ENCODE results near the gene PRDX2. TPM values are rescaled to one million over a fixed set of nuclear protein-coding genes. Genes with fewer than 3 reads are reported as not detected.

PRDX2 gene
- total RNA-seq, 4 donors from 2014 or later, result 266 to 459 (median 327) TPM

DNA sequence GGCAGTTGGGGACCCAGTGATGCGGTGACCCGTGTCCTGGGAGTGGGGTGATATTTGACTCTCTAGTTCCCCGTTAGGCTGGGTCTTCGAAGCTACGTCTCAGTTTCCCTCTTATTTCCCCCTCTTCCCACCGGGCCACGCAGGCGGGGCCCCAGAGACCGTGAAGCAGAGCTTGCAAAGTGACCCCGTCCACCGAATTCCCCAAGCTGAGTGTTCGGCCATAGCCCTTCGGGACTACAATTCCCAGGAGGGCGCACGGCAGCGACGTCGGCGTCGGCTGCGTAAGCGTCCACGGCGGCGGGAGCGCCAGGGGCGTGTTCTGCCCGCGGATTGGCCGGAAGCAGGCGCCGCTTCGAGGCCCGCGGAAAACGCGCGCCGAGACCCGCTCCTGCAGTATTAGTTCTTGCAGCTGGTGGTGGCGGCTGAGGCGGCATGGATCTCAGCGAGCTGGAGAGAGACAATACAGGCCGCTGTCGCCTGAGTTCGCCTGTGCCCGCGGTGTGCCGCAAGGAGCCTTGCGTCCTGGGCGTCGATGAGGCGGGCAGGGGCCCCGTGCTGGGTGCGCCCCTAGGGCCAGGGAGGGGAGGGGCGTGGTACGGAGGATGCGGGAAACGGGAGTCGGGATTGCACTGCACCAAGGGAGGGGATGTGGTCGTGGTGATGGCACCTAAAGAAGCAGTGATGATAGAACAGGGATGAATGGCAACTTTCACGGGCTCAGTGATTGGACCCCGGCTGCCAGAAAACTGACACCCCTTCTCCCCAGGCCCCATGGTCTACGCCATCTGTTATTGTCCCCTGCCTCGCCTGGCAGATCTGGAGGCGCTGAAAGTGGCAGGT is 4.9 kb upstream of the PRDX2 start, which contains the start of gene RNASEH2A:
Gene RNASEH2A (plus strand): TSS at position 343 of the 840 bp plus-strand sequence. CDS start 90 bp downstream, at position 433.
- peak; percentile 85 to 97 for DNase-seq (ENCODE audit: low spot score in 2 of 2)
- 4% methylated on average over 55 to 64 of the region's 66 CpGs for WGBS, 2 donors
- H3K4me3 ChIP-seq (ENCODE audit: low read depth, poor library complexity, severe bottlenecking), result peak within 1 kb of the TSS; percentile 45
- intact Hi-C loops (cut with DNase I; ENCODE audit: low total_unique reads), result no loop called here
- TF ChIP-seq POLR2A (IDR thresholded peaks at IDR 0.05), result no peak
- TF ChIP-seq, protein P1, sequence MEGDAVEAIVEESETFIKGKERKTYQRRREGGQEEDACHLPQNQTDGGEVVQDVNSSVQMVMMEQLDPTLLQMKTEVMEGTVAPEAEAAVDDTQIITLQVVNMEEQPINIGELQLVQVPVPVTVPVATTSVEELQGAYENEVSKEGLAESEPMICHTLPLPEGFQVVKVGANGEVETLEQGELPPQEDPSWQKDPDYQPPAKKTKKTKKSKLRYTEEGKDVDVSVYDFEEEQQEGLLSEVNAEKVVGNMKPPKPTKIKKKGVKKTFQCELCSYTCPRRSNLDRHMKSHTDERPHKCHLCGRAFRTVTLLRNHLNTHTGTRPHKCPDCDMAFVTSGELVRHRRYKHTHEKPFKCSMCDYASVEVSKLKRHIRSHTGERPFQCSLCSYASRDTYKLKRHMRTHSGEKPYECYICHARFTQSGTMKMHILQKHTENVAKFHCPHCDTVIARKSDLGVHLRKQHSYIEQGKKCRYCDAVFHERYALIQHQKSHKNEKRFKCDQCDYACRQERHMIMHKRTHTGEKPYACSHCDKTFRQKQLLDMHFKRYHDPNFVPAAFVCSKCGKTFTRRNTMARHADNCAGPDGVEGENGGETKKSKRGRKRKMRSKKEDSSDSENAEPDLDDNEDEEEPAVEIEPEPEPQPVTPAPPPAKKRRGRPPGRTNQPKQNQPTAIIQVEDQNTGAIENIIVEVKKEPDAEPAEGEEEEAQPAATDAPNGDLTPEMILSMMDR (IDR thresholded peaks at IDR 0.05), result no peak

DNA sequence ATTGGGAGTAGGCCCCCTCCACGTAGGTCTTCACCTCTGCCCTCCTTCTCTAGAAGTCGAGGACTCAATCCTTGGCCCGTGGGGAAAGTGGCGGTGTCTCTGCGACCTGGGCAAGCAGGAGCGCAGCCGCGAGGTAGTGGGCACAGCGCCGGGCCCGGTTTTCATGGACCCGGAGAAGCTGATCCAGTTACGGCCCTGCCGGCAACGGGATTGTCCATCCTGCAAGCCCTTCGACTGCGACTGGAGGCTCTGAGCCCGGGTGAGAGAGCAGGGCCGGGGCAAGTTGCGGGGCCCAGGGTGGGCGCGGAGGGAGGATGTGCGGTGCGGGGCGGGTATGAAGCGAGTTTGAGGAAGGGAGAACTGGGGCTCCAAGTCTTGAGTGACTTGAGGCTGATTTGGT is 2.5 kb upstream of the PRDX2 start:
- WGBS, 2 donors, result 94% methylated on average over 26 of the region's 26 CpGs
- no peak for DNase-seq (ENCODE audit: low spot score in 2 of 2)
- H3K4me3 ChIP-seq (ENCODE audit: low read depth, poor library complexity, severe bottlenecking), result no peak overlapping the region
- TF ChIP-seq, protein P1 (IDR thresholded peaks at IDR 0.05), result no peak
- no peak for TF ChIP-seq POLR2A (IDR thresholded peaks at IDR 0.05)
- intact Hi-C loops (cut with DNase I; ENCODE audit: low total_unique reads), result loop anchor here (5.0 kb wide), 1 partner anchor 37 kb away; no protein-coding TSS in a partner anchor

DNA sequence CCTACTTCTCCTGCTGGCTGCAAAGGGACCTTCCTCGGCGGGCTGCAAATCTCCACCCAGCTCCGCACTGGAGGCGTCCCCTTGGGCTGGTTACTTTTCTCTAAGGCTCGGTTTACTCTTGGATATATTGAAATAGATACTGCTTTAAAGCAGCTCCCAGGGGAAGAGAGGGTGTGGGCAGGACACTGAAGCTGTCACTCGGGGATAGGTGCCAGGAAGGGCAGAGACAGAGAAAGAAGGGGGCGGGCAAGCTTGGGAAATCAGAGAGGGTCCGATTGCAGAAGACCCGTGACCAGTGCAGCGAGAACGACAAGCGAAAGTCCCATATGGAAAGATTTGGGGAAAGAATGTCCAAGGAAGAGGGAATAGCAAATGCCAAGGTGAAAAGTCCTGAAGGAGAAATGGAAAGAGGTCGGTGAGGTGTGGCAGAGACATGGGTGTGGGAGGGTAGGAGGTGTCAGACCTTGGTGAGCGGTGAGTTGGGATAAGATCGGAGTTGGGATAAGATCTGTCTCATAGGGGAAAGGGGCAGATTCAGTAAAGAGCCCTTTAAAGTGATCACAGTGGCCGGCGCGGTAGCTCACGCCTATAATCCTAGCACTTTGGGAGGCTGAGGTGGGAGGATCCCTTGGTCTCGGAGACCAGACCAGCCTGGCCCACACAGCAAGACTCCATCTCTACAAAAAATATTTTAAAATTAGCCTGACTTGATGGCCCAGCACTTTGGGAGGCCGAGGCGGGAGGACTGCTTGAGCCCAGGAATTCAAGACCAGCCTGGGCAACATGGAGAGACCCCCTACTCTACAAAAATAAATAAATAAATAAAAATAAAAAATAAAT is 887 bp upstream of the PRDX2 start:
- DNase-seq (ENCODE audit: low spot score in 2 of 2), result no peak
- TF ChIP-seq POLR2A (IDR thresholded peaks at IDR 0.05), result no peak
- TF ChIP-seq, protein P1 (IDR thresholded peaks at IDR 0.05), result no peak
- peak overlapping the region; percentile 60 for H3K4me3 ChIP-seq (ENCODE audit: low read depth, poor library complexity, severe bottlenecking)
- 31 to 38% methylated on average over 22 of the region's 22 CpGs for WGBS, 2 donors
- intact Hi-C loops (cut with DNase I; ENCODE audit: low total_unique reads), result loop anchor here (5.0 kb wide), 1 partner anchor 35 kb away; no protein-coding TSS in a partner anchor

DNA sequence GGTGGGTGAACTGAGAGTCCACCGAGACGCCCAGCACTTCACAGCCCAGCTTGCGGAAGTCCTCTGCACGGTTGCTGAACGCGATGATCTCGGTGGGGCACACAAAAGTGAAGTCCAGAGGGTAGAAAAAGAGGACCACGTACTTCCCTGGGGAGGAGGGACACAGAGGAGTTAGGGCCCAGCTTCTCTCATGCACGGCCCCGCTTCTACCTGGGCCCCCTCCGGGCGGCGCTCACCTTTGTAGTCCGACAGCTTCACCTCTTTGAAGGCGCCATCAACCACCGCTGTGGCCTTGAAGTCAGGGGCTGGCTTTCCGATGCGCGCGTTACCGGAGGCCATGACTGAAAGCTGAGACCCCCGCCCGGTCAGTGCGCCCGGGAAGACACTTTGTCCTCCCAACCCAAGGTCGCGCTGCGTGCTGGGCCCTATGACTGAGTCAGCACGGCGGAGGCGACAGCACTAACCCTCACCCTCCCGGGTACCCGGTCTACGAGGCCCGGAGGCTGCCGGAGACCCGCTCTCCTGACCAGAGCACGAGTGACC is 606 bp downstream of the PRDX2 start:
- 11 to 14% methylated on average over 25 of the region's 38 CpGs for WGBS, 2 donors
- TF ChIP-seq, protein P1 (IDR thresholded peaks at IDR 0.05), result no peak
- no peak for TF ChIP-seq POLR2A (IDR thresholded peaks at IDR 0.05)
- intact Hi-C loops (cut with DNase I; ENCODE audit: low total_unique reads), result loop anchor here (5.0 kb wide), 1 partner anchor 34 kb away; no protein-coding TSS in a partner anchor
- H3K4me3 ChIP-seq (ENCODE audit: low read depth, poor library complexity, severe bottlenecking), result peak overlapping the region; percentile 60
- peak in 1 of 2 donors; percentile 87 for DNase-seq (ENCODE audit: low spot score in 2 of 2)

DNA sequence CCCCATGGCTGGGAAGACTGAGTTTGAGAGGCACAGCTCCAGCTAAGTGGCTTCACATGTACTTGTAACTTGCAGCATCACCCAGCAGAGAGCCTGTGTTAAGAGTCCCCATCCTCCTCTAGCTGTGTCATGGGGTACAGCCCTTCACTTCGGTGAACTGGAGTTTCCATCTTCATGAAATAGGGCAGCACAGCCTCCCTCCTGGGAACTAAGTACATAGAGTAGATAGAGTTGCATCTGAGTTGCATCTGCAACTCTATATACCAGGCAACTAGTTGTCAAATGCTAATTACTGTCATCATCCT is 1.2 kb downstream of the PRDX2 start:
- no peak for TF ChIP-seq POLR2A (IDR thresholded peaks at IDR 0.05)
- TF ChIP-seq, protein P1 (IDR thresholded peaks at IDR 0.05), result no peak
- H3K4me3 ChIP-seq (ENCODE audit: low read depth, poor library complexity, severe bottlenecking), result no peak overlapping the region
- 64 to 92% methylated on average over 1 of the region's 1 CpG for WGBS, 2 donors
- DNase-seq (ENCODE audit: low spot score in 2 of 2), result no peak
- intact Hi-C loops (cut with DNase I; ENCODE audit: low total_unique reads), result loop anchor here (5.0 kb wide), 1 partner anchor 33 kb away; no protein-coding TSS in a partner anchor
